GM12864 (cell line): Measurements from ENCODE around the gene FEN1.

Source experiments
- DNase-seq: peaks from one replicate; pipeline ENCODE4 v3.0.0-alpha.2; 2011; ENCODE audit warnings: low read depth
- H3K4me3 ChIP-seq: 2 replicates; pipeline ENCODE4 v1.5.1; 2011; ENCODE audit warnings: mild to moderate bottlenecking, low read depth, low read length, control low read depth
- CTCF ChIP-seq: IDR thresholded peaks from 2 replicates; pipeline ENCODE4 v1.5.1; 2011; ENCODE audit warnings: low read depth, mild to moderate bottlenecking, moderate library complexity, low read length, control low read depth, inconsistent platforms; ENCODE audit errors: missing control alignments

Gene FEN1

GRCh38 chr11:61816736-61817455 lies 24.2 kb downstream of the FEN1 start, which contains the start of gene FADS1:
TSS of gene FADS1 (minus strand) at chr11:61817003. CDS start at chr11:61816929, 74 bp downstream.
- peak; percentile 61 for TF ChIP-seq CTCF
- DNase-seq: peak; percentile 62
- H3K4me3 ChIP-seq: peak within 1 kb of the TSS; percentile 84

GRCh38 chr11:61817471-61818202 lies 24.9 kb downstream of the FEN1 start:
- DNase-seq: no peak
- peak overlapping the region; percentile 84; the same call in 1 of the 2 replicates for H3K4me3 ChIP-seq
- TF ChIP-seq CTCF: no peak

- no peak for TF ChIP-seq CTCF
- DNase-seq: no peak
- H3K4me3 ChIP-seq: no peak overlapping the region
Measured at GRCh38 chr11:61820174-61820573, 27.5 kb downstream of the FEN1 start.

GRCh38 chr11:61826930-61827570 lies 34.3 kb downstream of the FEN1 start:
- TF ChIP-seq CTCF: no peak
- no peak for DNase-seq
- H3K4me3 ChIP-seq: peak overlapping the region; percentile 71

GRCh38 chr11:61827571-61828378 lies 35.1 kb downstream of the FEN1 start, which contains the start of gene FADS2:
TSS of gene FADS2 (plus strand) at chr11:61828300. CDS start at chr11:61828391, 91 bp downstream.
- H3K4me3 ChIP-seq: peak within 1 kb of the TSS; percentile 71
- no peak for TF ChIP-seq CTCF
- peak; percentile 77 for DNase-seq

GRCh38 chr11:61828379-61828628 lies 35.6 kb downstream of the FEN1 start:
- TF ChIP-seq CTCF: no peak
- DNase-seq: no peak
- peak overlapping the region; percentile 71 for H3K4me3 ChIP-seq
